Psoas muscle (tissue), 8 donors: ENCODE data around the gene CYP2W1. TPM values are rescaled to one million over a fixed set of nuclear protein-coding genes. Genes with fewer than 3 reads are reported as not detected.

Experiments used
- ATAC-seq, 4 donors: fragments of 200-7000 bp; cut with Tn5 transposase; one replicate each; pipeline ENCODE4 v1.9.1; 2020; ENCODE audit warnings: moderate library complexity in 3 of 4, mild to moderate bottlenecking in 2 of 4
- DNase-seq, 2 donors: peaks; one replicate each; pipeline ENCODE4 v3.0.0-alpha.2; 2020
- H3K27ac ChIP-seq: fragments of 200-600 bp; one replicate; pipeline ENCODE4 v1.8.0; 2022
- H3K27me3 ChIP-seq, 3 donors: fragments of 200-600 bp in 1 of 3; one replicate each; pipeline versions ENCODE4 v1.6.1 to v1.8.0; 2013 to 2022; ENCODE audit warnings: low read length in 2 of 3, mild to moderate bottlenecking in 2 of 3, moderate library complexity in 1 of 3; ENCODE audit not compliant: insufficient read depth in 3 of 3
- H3K36me3 ChIP-seq, 2 donors: fragments of 200-600 bp in 1 of 2; one replicate each; pipeline versions ENCODE4 v1.6.1 to v1.8.0; 2013 to 2022; ENCODE audit warnings: low read depth in 1 of 2, mild to moderate bottlenecking in 1 of 2, moderate library complexity in 1 of 2; ENCODE audit not compliant: insufficient read depth in 1 of 2
- H3K4me1 ChIP-seq: fragments of 200-600 bp; one replicate; pipeline ENCODE4 v1.8.0; 2022
- H3K4me3 ChIP-seq: fragments of 200-600 bp; one replicate; pipeline ENCODE4 v1.8.0; 2022; ENCODE audit warnings: mild to moderate bottlenecking
- H3K9me3 ChIP-seq: fragments of 200-600 bp; one replicate; pipeline ENCODE4 v1.8.0; 2022
- CTCF ChIP-seq: fragments of 200-600 bp; IDR thresholded peaks from one replicate; pipeline ENCODE4 v1.8.0; 2022; ENCODE audit warnings: antibody characterized with exemption
- WGBS, 3 donors: extraction: QIAGEN DNeasy Blood & Tissue Kit; methylation state at CpG; one replicate each; pipeline versions ENCODE4 v1.1.6 to v1.1.7; 2013; 5-methylcytosine and 5-hydroxymethylcytosine counted together
- intact Hi-C, 2 donors: fragments of 100-400 bp; cut with DNase I; formaldehyde crosslinking; loops; one replicate each; pipeline versions ENCODE4 v1.11.0 to v1.14.2; 2022
- polyA plus RNA-seq, 3 donors: library from polyadenylated mRNA; stranded (reverse); fragments of 200-250 nt; gene quantifications; one replicate each; pipeline ENCODE4 v1.2.3, GENCODE V29; 2013
- total RNA-seq, 4 donors: library from RNA; stranded (reverse); fragmentation: NEBNext Ultra II Directional in 2 of 4; extraction: Animal tissue kit (Norgen Biotek cat#: 25700) in 2 of 4; gene quantifications; one replicate each; pipeline versions ENCODE4 v1.2.1 to v1.2.4, GENCODE V29; 2021 to 2023
- donor health status: healthy with polysubstance abuse.
- donor health status: DM: no; HTN: no; CAD: no; lungs with moderate emphysema.
- donor health status: Bipolar disorder and iron deficiency.
- donor health status: healthy.
- donor health status: DM: yes; HTN: yes; CAD: no.
- donor health status: DM: no; HTN: no; CAD: no.
- donor health status: DM: no; HTN: no; CAD: no.
- donor health status: DM: yes; HTN: yes; CAD: no.

CYP2W1 gene
- total and polyA plus RNA-seq, 7 donors: not detected

GRCh38 chr7:1011297-1012003 is 28.5 kb downstream of the CYP2W1 start:
- Histone ChIP-seq H3K4me3 (no peak overlapping the region), H3K9me3 (no peaks in the 10 kb centered on the region), H3K27me3 (no peaks in the 10 kb centered on the region), H3K36me3 (peaks cover 0 to 10% of the 10 kb centered on the region in 2 donors), H3K27ac (no peak overlapping the region), H3K4me1 (no peaks in the 10 kb centered on the region)
- no peak for ATAC-seq
- DNase-seq: no peak
- TF ChIP-seq CTCF: no peak
- WGBS, 3 donors: 81 to 88% (median 87%) methylated on average over 12 to 13 of the region's 13 CpGs
- intact Hi-C loops: no loop called here

GRCh38 chr7:1012004-1012715 is 29.2 kb downstream of the CYP2W1 start:
- ATAC-seq: no peak
- TF ChIP-seq CTCF: no peak
- no peak overlapping the region for H3K27ac ChIP-seq
- no peak for DNase-seq
- H3K4me3 ChIP-seq: no peak overlapping the region
- H3K36me3 ChIP-seq: peaks cover 0 to 10% of the 10 kb centered on the region in 2 donors
- H3K9me3 ChIP-seq: no peaks in the 10 kb centered on the region
- no peaks in the 10 kb centered on the region for H3K4me1 ChIP-seq
- intact Hi-C loops: no loop called here
- no peaks in the 10 kb centered on the region for H3K27me3 ChIP-seq
- 80 to 89% (median 81%) methylated on average over 30 to 32 of the region's 32 CpGs for WGBS, 3 donors

GRCh38 chr7:1012716-1013095 is 29.7 kb downstream of the CYP2W1 start:
- Histone ChIP-seq H3K4me1 (no peaks in the 10 kb centered on the region), H3K9me3 (no peaks in the 10 kb centered on the region), H3K27ac (no peak overlapping the region), H3K36me3 (peaks cover 0 to 10% of the 10 kb centered on the region in 2 donors), H3K4me3 (no peak overlapping the region), H3K27me3 (no peaks in the 10 kb centered on the region)
- intact Hi-C loops: no loop called here
- DNase-seq (no peak), ATAC-seq (no peak)
- TF ChIP-seq CTCF: no peak
- 89 to 91% (median 90%) methylated on average over 28 to 30 of the region's 30 CpGs for WGBS, 3 donors

GRCh38 chr7:1013581-1013980 is 30.6 kb downstream of the CYP2W1 start:
- no peaks in the 10 kb centered on the region for H3K27me3 ChIP-seq
- no peak for TF ChIP-seq CTCF
- H3K9me3 ChIP-seq: no peaks in the 10 kb centered on the region
- intact Hi-C loops: no loop called here
- H3K36me3 ChIP-seq: peaks cover 0 to 10% of the 10 kb centered on the region in 2 donors
- H3K27ac ChIP-seq: no peak overlapping the region
- ATAC-seq: no peak
- no peaks in the 10 kb centered on the region for H3K4me1 ChIP-seq
- 84 to 89% (median 89%) methylated on average over 11 of the region's 11 CpGs for WGBS, 3 donors
- DNase-seq: peak in 1 of 2 donors; percentile 23
- H3K4me3 ChIP-seq: no peak overlapping the region
